HEK293T (cell line): ENCODE measurements around the gene TRIM24.

Experiments
- FOXM1 ChIP-seq: fragments of 450-650 bp; IDR thresholded peaks from 2 replicates; pipeline ENCODE4 v1.6.1; 2017; ENCODE audit warnings: mild to moderate bottlenecking, borderline replicate concordance
- HDGF ChIP-seq: fragments of 450-650 bp; IDR thresholded peaks from 2 replicates; pipeline ENCODE4 v1.6.1; 2017; ENCODE audit warnings: antibody characterized with exemption, borderline replicate concordance
- SP1 ChIP-seq: fragments of 450-650 bp; IDR thresholded peaks from 2 replicates; pipeline ENCODE4 v1.6.1; 2017
- SUZ12 ChIP-seq: fragments of 450-650 bp; IDR thresholded peaks from 2 replicates; pipeline ENCODE4 v1.6.1; 2016; ENCODE audit warnings: mild to moderate bottlenecking

DNA sequence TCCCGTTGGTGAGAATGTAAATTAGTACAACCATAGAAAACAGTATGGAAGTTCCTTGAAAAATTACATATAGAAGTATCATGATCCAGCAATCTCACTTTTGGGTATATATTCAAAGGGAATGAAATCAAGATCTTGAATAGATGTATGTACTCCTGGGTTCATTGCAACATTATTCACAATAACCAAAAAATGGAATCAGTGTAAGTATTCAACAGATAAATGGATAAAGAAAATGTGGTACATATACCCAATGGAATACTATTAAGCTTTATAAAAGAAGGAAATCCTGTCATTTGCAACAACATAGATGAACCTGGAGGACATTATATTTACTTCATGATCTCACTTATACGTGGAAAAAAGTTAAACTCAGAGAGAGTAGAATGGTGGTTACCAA, 86.8 kb downstream of the TRIM24 start:
- no peak for TF ChIP-seq SUZ12
- no peak for TF ChIP-seq FOXM1
- TF ChIP-seq SP1, result no peak
- no peak for TF ChIP-seq HDGF
